Measurements from ENCODE around the gene KDELR3. TPM values are rescaled to one million over a fixed set of nuclear protein-coding genes. Genes with fewer than 3 reads are reported as not detected.

The KDELR3 gene
- total RNA-seq, 1 experiment from 2014 or later, result 40.0 TPM

GRCh38 chr22:38437416-38437815 is 30.5 kb upstream of the KDELR3 start:
- DNase-seq (ENCODE audit: low read depth), result peak; percentile 18

- no peak for DNase-seq (ENCODE audit: low read depth)
These were observed 27.0 kb upstream of the KDELR3 start for GRCh38 chr22:38440747-38441350.

- no peak for DNase-seq (ENCODE audit: low read depth)
These were observed 26.1 kb upstream of the KDELR3 start for GRCh38 chr22:38441620-38442287.

GRCh38 chr22:38442967-38443627 is 24.8 kb upstream of the KDELR3 start:
- DNase-seq (ENCODE audit: low read depth), result no peak

GRCh38 chr22:38443628-38444521 is 24.0 kb upstream of the KDELR3 start:
- no peak for DNase-seq (ENCODE audit: low read depth)

- DNase-seq (ENCODE audit: low read depth), result no peak
These were observed 23.1 kb upstream of the KDELR3 start for GRCh38 chr22:38444783-38445182.

- no peak for DNase-seq (ENCODE audit: low read depth)
These were observed 21.8 kb upstream of the KDELR3 start for GRCh38 chr22:38446018-38446601.

GRCh38 chr22:38448945-38449745 is 18.8 kb upstream of the KDELR3 start:
- no peak for DNase-seq (ENCODE audit: low read depth)

GRCh38 chr22:38449776-38450175 is 18.1 kb upstream of the KDELR3 start:
- no peak for DNase-seq (ENCODE audit: low read depth)

- DNase-seq (ENCODE audit: low read depth), result no peak
These were observed 17.6 kb upstream of the KDELR3 start for GRCh38 chr22:38450234-38450797.

- DNase-seq (ENCODE audit: low read depth), result no peak
These were observed 16.5 kb upstream of the KDELR3 start for GRCh38 chr22:38451404-38451803.

- no peak for DNase-seq (ENCODE audit: low read depth)
These were observed 16.0 kb upstream of the KDELR3 start for GRCh38 chr22:38451864-38452263.

GRCh38 chr22:38452373-38453065 is 15.4 kb upstream of the KDELR3 start:
- DNase-seq (ENCODE audit: low read depth), result no peak

- no peak for DNase-seq (ENCODE audit: low read depth)
These were observed 14.7 kb upstream of the KDELR3 start for GRCh38 chr22:38453066-38453672.

- no peak for DNase-seq (ENCODE audit: low read depth)
These were observed 13.9 kb upstream of the KDELR3 start for GRCh38 chr22:38453996-38454352.

- DNase-seq (ENCODE audit: low read depth), result no peak
These were observed 13.4 kb upstream of the KDELR3 start for GRCh38 chr22:38454353-38455075.

GRCh38 chr22:38455076-38455529 is 12.8 kb upstream of the KDELR3 start, which contains the start of gene KCNJ4:
Gene KCNJ4 (minus strand): TSS chr22:38455199. CDS start chr22:38428132, 27,067 bp downstream.
- no peak for DNase-seq (ENCODE audit: low read depth)

GRCh38 chr22:38455530-38456271 is 12.2 kb upstream of the KDELR3 start:
- DNase-seq (ENCODE audit: low read depth), result no peak

All from LHCN-M2 (cell line).